Adrenal gland (tissue), 12 donors: ENCODE results near the gene DUSP3. TPM values are rescaled to one million over a fixed set of nuclear protein-coding genes. Genes with fewer than 3 reads are reported as not detected.

ENCODE experiments used
- DNase-seq, 7 donors: peaks; one replicate each; pipeline ENCODE4 v3.0.0-alpha.2; 2019 to 2020
- H3K27ac ChIP-seq, 5 donors: fragments of 200-600 bp; sonication (generic) in 4 of 5; 1 replicate in 3 of 5; 2 replicates in 2 of 5; pipeline versions ENCODE4 v1.5.1 to v1.8.0; 2016 to 2020; ENCODE audit warnings: mild to moderate bottlenecking in 1 of 5
- H3K27me3 ChIP-seq: fragments of 200-600 bp; 2 replicates; pipeline ENCODE4 v1.8.0; 2021
- H3K36me3 ChIP-seq, 2 donors: fragments of 200-600 bp; replicated peaks in 1 of 2; 1 replicate in 1 of 2; 2 replicates in 1 of 2; pipeline versions ENCODE4 v1.5.1 to v1.8.0; 2018 to 2022
- H3K4me1 ChIP-seq, 2 donors: fragments of 200-600 bp; replicated peaks in 1 of 2; 1 replicate in 1 of 2; 2 replicates in 1 of 2; pipeline versions ENCODE4 v1.5.1 to v1.8.0; 2018 to 2021
- H3K4me3 ChIP-seq, 4 donors: fragments of 200-600 bp; sonication (generic) in 3 of 4; one replicate each; pipeline ENCODE4 v1.5.1; 2016 to 2018
- H3K9me3 ChIP-seq, 3 donors: fragments of 200-600 bp; sonication (generic) in 1 of 3; replicated peaks in 1 of 3; 1 replicate in 2 of 3; 2 replicates in 1 of 3; pipeline versions ENCODE4 v1.5.1 to v1.8.0; 2016 to 2021
- CTCF ChIP-seq, 6 experiments: fragments of 450-650 bp in 4 of 6; fragments of 200-600 bp in 2 of 6; sonication (generic) in 1 of 6; IDR thresholded peaks; 1 replicate in 5 of 6; 2 replicates in 1 of 6; pipeline versions ENCODE4 v1.5.1 to v1.8.0; 2016 to 2021; ENCODE audit warnings: antibody characterized with exemption in 6 of 6, mild to moderate bottlenecking in 2 of 6, moderate library complexity in 1 of 6
- POLR2A ChIP-seq, 2 donors: fragments of 450-650 bp; IDR thresholded peaks; one replicate each; pipeline ENCODE4 v1.6.1; 2017; ENCODE audit warnings: antibody characterized with exemption in 2 of 2, mild to moderate bottlenecking in 2 of 2, moderate library complexity in 1 of 2
- WGBS, 4 donors: extraction: QIAGEN DNeasy Blood & Tissue Kit in 2 of 4; methylation state at CpG; one replicate each; pipeline versions ENCODE4 v1.1.5 to v1.1.7; 2013 to 2017; 5-methylcytosine and 5-hydroxymethylcytosine counted together
- intact Hi-C, 2 donors: fragments of 100-400 bp; cut with DNase I; formaldehyde crosslinking; loops; one replicate each; pipeline versions ENCODE4 v1.14.1 to v1.15.0; 2022 to 2023
- polyA plus RNA-seq, 3 donors: library from polyadenylated mRNA; stranded (reverse); fragments of 200-250 nt in 2 of 3; fragments of 350-450 nt in 1 of 3; fragmentation: Illumina TruSeq in 1 of 3; extraction: RNeasy Lipid Tissue Mini Kit (QIAGEN cat#74804) in 1 of 3; gene quantifications; one replicate each; pipeline ENCODE4 v1.2.3, GENCODE V29; 2013 to 2014
- total RNA-seq, 9 donors: library from RNA; depleted of rRNA in 4 of 9; stranded (reverse); fragments of >200 nt in 4 of 9; fragments of 120-200 nt in 1 of 9; fragmentation: NEBNext Ultra II Directional in 1 of 9; extraction: Animal tissue kit (Norgen Biotek cat#: 25700) in 1 of 9; gene quantifications; one replicate each; pipeline versions ENCODE4 v1.1.0 to v1.2.4, GENCODE V29; 2013 to 2023
- donor health status: healthy with polysubstance abuse.
- donor health status: Bipolar disorder and iron deficiency.
- donor health status: DM: yes; HTN: yes; CAD: no.
- donor health status: DM: no; HTN: no; CAD: no.
- donor health status: DM: no; HTN: no; CAD: no.
- donor health status: DM: yes; HTN: yes; CAD: no.

The DUSP3 gene
- total and polyA plus RNA-seq, 12 donors: 56.3 to 136 (median 79.5) TPM

- H3K36me3 ChIP-seq: peaks cover 0 to 69% of the 10 kb centered on the region in 2 donors
- no peaks in the 10 kb centered on the region for H3K9me3 ChIP-seq
- H3K27me3 ChIP-seq: no peaks in the 10 kb centered on the region
- no peak for TF ChIP-seq CTCF (IDR thresholded peaks at IDR 0.05)
- TF ChIP-seq POLR2A (IDR thresholded peaks at IDR 0.05): no peak
- intact Hi-C loops: no loop called here
- DNase-seq: peak in 2 of 7 donors; percentile 56 to 61
- H3K4me3 ChIP-seq: no peak overlapping the region
- 75 to 81% (median 76%) methylated on average over 10 of the region's 10 CpGs for WGBS, 4 donors
- peak overlapping the region in 2 of 5 donors; percentile 53 to 57 for H3K27ac ChIP-seq
- peaks cover 12 to 37% of the 10 kb centered on the region in 2 donors for H3K4me1 ChIP-seq
These were observed 5.7 kb downstream of the DUSP3 start for GRCh38 chr17:43772877-43773648.

GRCh38 chr17:43771463-43771862, 7.3 kb downstream of the DUSP3 start:
- Histone ChIP-seq H3K36me3 (peaks cover 0 to 74% of the 10 kb centered on the region in 2 donors), H3K27ac (no peak overlapping the region), H3K4me3 (no peak overlapping the region), H3K4me1 (peaks cover 0 to 23% of the 10 kb centered on the region in 2 donors), H3K27me3 (no peaks in the 10 kb centered on the region), H3K9me3 (no peaks in the 10 kb centered on the region)
- no peak for DNase-seq
- TF ChIP-seq POLR2A (IDR thresholded peaks at IDR 0.05) (no peak), CTCF (IDR thresholded peaks at IDR 0.05) (no peak)
- WGBS, 4 donors: 87 to 94% (median 91%) methylated on average over 9 of the region's 9 CpGs
- intact Hi-C loops: no loop called here

- Histone ChIP-seq H3K4me1 (peaks cover 0 to 18% of the 10 kb centered on the region in 2 donors), H3K27me3 (no peaks in the 10 kb centered on the region), H3K4me3 (no peak overlapping the region), H3K27ac (no peak overlapping the region), H3K9me3 (no peaks in the 10 kb centered on the region), H3K36me3 (peaks cover 0 to 74% of the 10 kb centered on the region in 2 donors)
- WGBS, 4 donors: 83 to 96% (median 89%) methylated on average over 2 of the region's 2 CpGs
- DNase-seq: no peak
- intact Hi-C loops: no loop called here
- TF ChIP-seq CTCF (IDR thresholded peaks at IDR 0.05): no peak
- TF ChIP-seq POLR2A (IDR thresholded peaks at IDR 0.05): no peak
These were observed 7.8 kb downstream of the DUSP3 start for GRCh38 chr17:43770957-43771356.

- Histone ChIP-seq H3K4me1 (peaks cover 0 to 18% of the 10 kb centered on the region in 2 donors), H3K27me3 (no peaks in the 10 kb centered on the region), H3K36me3 (peaks cover 0 to 70% of the 10 kb centered on the region in 2 donors), H3K4me3 (no peak overlapping the region), H3K27ac (no peak overlapping the region), H3K9me3 (no peaks in the 10 kb centered on the region)
- intact Hi-C loops: loop anchor here in 1 of 2 donors (10.0 kb wide), 1 partner anchor 75 kb away; the partner anchor contains the start of gene CD300LG
- no peak for DNase-seq
- whole genome bisulfite sequencing, 4 donors: 93 to 97% (median 96%) methylated on average over 9 to 11 of the region's 11 CpGs
- no peak for TF ChIP-seq POLR2A (IDR thresholded peaks at IDR 0.05)
- TF ChIP-seq CTCF (IDR thresholded peaks at IDR 0.05): no peak
These were observed 8.9 kb downstream of the DUSP3 start for GRCh38 chr17:43769859-43770258.
